NCI-H748 (cell line): ENCODE data around the gene EPB41.

ENCODE experiments used
- DNase-seq: peaks from one replicate; lab custom pipeline; 2025; ENCODE audit not compliant: unreplicated experiment; lab: John Stamatoyannopoulos, UW

Gene EPB41

GRCh38 chr1:29162025-29162424 lies 247.7 kb downstream of the EPB41 start:
- DNase-seq: peak; percentile 15

GRCh38 chr1:29162476-29163138 lies 248.2 kb downstream of the EPB41 start:
- no peak for DNase-seq

GRCh38 chr1:29164588-29164987 lies 250.2 kb downstream of the EPB41 start:
- no peak for DNase-seq

- no peak for DNase-seq
Observed at GRCh38 chr1:29166291-29166878, 252.0 kb downstream of the EPB41 start.

- no peak for DNase-seq
Observed at GRCh38 chr1:29167904-29168303, 253.5 kb downstream of the EPB41 start.
